A673 (cell line): ENCODE measurements around the gene SH3RF3. TPM values are rescaled to one million over a fixed set of nuclear protein-coding genes. Genes with fewer than 3 reads are reported as not detected.

ENCODE experiments used
- BruUV-seq: library from RNA; stranded (reverse); fragments of 400-500 nt; replicated peaks from 2 replicates; lab custom pipeline; 2021; lab: Mats Ljungman, UMichigan
- CTCF ChIA-PET: fragments of 300-600 bp; sonication (Branson Sonifier 250); formaldehyde crosslinking; loops from one replicate; lab custom pipeline; 2022; ENCODE audit warnings: antibody characterized with exemption; lab: Charles Lee
- POLR2A ChIA-PET: fragments of 300-600 bp; sonication (Branson Sonifier 250); formaldehyde crosslinking; loops from one replicate; lab custom pipeline; 2022; ENCODE audit warnings: antibody characterized with exemption; ENCODE audit not compliant: low non-redundant PET; lab: Charles Lee
- DNase-seq: peaks from one replicate; pipeline ENCODE4 v3.0.0-alpha.2; 2015; ENCODE audit warnings: low spot score
- H3K27ac ChIP-seq: fragments of 200-600 bp; sonication (generic); 2 replicates; pipeline ENCODE4 v1.5.1; 2016; ENCODE audit warnings: mixed run types, low read depth, mild to moderate bottlenecking, mixed read lengths, antibody characterized with exemption, low read length; ENCODE audit not compliant: poor library complexity, severe bottlenecking
- H3K27me3 ChIP-seq: fragments of 200-600 bp; sonication (generic); replicated peaks from 2 replicates; pipeline ENCODE4 v1.6.1; 2017; ENCODE audit warnings: mixed run types, low read depth, mild to moderate bottlenecking, mixed read lengths, antibody characterized with exemption, low read length; ENCODE audit not compliant: insufficient read depth, poor library complexity
- H3K36me3 ChIP-seq: fragments of 200-600 bp; sonication (generic); 2 replicates; pipeline ENCODE4 v1.6.1; 2016; ENCODE audit warnings: mixed run types, mild to moderate bottlenecking, mixed read lengths, antibody characterized with exemption, low read length; ENCODE audit not compliant: insufficient read depth, poor library complexity, severe bottlenecking
- H3K4me1 ChIP-seq: fragments of 200-600 bp; sonication (generic); 2 replicates; pipeline ENCODE4 v1.6.1; 2017; ENCODE audit warnings: mixed run types, mild to moderate bottlenecking, mixed read lengths, antibody characterized with exemption, low read length; ENCODE audit not compliant: insufficient read depth, poor library complexity, severe bottlenecking
- H3K4me3 ChIP-seq: fragments of 200-600 bp; sonication (generic); 2 replicates; pipeline ENCODE4 v1.5.1; 2016; ENCODE audit warnings: low read depth, mixed run types, mild to moderate bottlenecking, mixed read lengths, low read length; ENCODE audit not compliant: poor library complexity, severe bottlenecking
- H3K9me3 ChIP-seq: fragments of 200-600 bp; sonication (generic); 2 replicates; pipeline ENCODE4 v1.6.1; 2016; ENCODE audit warnings: mixed run types, low read depth, mild to moderate bottlenecking, mixed read lengths, antibody characterized with exemption, low read length; ENCODE audit not compliant: poor library complexity, severe bottlenecking
- EZH2 ChIP-seq: fragments of 200-600 bp; sonication (generic); IDR thresholded peaks from 2 replicates; pipeline ENCODE4 v1.6.1; 2017; ENCODE audit warnings: borderline replicate concordance, low read depth, mild to moderate bottlenecking, mixed read lengths, antibody characterized with exemption, low read length; ENCODE audit not compliant: poor library complexity, severe bottlenecking
- intact Hi-C: fragments of 100-400 bp; cut with micrococcal nuclease; formaldehyde crosslinking; loops from one replicate; pipeline ENCODE4 v1.10.0; 2022; ENCODE audit not compliant: unreplicated experiment
- total RNA-seq: library from RNA; stranded (reverse); gene quantifications from 2 replicates; pipeline ENCODE4 v1.2.3, GENCODE V29; 2021
- TF ChIP-seq, protein P1 (sequence below): fragments of 300-800, 200-600 bp; sonication (generic); conservative IDR thresholded peaks from 2 replicates; pipeline ENCODE4 v1.5.1; 2017; ENCODE audit warnings: low read depth, mild to moderate bottlenecking, antibody characterized with exemption, low read length, moderate library complexity, mixed read lengths

The SH3RF3 gene
- total RNA-seq, 1 experiment from 2014 or later, result 0.15 TPM

DNA sequence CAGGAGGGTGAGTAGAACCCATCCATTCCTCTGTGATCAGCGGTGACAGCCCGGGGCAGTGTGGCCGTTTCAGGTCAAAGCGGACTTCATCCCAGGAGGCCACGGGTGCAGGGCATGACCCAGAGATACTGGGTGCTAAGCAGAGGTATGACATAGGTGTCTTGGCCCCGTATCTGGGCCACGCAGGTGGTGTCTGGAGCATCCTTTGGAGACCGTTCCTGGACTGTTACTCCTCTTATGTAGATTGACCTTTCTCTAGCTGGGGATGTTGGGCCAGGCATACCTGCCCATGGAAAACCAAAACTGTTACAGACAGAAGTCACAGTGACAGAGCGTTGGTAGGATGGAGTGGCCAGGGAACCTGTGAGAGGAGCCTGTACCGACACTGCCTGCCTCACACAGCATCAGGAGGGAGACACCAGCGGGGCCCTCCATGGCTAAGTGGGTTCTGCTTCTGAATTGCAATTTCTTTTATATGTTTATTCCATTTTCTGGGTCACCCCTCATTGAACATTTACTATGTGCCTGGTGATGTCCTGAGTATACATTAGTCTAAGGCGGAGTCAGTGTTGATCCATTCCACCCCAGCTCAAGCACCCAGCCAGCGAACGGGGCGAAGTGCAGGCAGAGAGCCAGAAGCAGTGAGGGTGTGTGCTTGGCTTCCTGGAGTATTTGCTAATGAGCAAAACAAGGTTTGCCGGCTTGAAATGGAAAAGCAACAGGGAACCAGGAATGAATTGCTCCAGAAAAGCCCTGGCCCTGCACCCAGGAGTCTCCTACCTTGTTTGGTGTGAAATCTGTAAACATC is 141.7 kb downstream of the SH3RF3 start:
- Histone ChIP-seq H3K36me3 (no peaks in the 10 kb centered on the region), H3K4me1 (no peaks in the 10 kb centered on the region), H3K9me3 (no peaks in the 10 kb centered on the region), H3K27ac (no peak overlapping the region), H3K4me3 (no peak overlapping the region), H3K27me3 (no peaks in the 10 kb centered on the region)
- DNase-seq, result no peak
- no TSS peak for BruUV-seq
- TF ChIP-seq EZH2, result no peak
- TF ChIP-seq, protein P1, sequence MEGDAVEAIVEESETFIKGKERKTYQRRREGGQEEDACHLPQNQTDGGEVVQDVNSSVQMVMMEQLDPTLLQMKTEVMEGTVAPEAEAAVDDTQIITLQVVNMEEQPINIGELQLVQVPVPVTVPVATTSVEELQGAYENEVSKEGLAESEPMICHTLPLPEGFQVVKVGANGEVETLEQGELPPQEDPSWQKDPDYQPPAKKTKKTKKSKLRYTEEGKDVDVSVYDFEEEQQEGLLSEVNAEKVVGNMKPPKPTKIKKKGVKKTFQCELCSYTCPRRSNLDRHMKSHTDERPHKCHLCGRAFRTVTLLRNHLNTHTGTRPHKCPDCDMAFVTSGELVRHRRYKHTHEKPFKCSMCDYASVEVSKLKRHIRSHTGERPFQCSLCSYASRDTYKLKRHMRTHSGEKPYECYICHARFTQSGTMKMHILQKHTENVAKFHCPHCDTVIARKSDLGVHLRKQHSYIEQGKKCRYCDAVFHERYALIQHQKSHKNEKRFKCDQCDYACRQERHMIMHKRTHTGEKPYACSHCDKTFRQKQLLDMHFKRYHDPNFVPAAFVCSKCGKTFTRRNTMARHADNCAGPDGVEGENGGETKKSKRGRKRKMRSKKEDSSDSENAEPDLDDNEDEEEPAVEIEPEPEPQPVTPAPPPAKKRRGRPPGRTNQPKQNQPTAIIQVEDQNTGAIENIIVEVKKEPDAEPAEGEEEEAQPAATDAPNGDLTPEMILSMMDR, result no peak
- POLR2A ChIA-PET, result no interaction called here
- intact Hi-C loops, result no loop called here
- CTCF ChIA-PET, result no interaction called here

DNA sequence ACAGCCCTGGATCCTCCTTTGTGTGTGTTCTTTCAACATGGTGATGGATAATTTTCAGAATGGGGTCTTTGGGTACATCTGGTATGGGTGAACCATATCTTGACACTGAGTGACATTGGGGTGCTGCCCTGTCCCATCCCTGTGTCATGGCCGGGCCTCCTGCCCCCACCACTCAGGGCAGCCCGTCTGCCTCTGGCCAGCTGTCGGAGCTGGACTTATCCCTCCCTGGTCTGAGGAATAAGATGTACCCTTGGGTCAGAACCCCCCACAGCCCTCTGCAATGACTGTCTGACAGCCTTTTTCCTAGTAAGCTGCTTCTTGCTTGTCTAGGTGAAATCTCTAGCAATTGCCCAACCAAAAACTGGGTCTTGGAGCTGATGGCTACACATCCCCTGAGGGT is 142.9 kb downstream of the SH3RF3 start:
- TF ChIP-seq EZH2, result no peak
- TF ChIP-seq, protein P1, result no peak
- no peak for DNase-seq
- no peak overlapping the region for H3K27ac ChIP-seq
- POLR2A ChIA-PET, result no interaction called here
- CTCF ChIA-PET, result no interaction called here
- intact Hi-C loops, result no loop called here
- no TSS peak for BruUV-seq
- no peaks in the 10 kb centered on the region for H3K9me3 ChIP-seq
- H3K36me3 ChIP-seq, result no peaks in the 10 kb centered on the region
- H3K27me3 ChIP-seq, result no peaks in the 10 kb centered on the region
- H3K4me3 ChIP-seq, result no peak overlapping the region
- H3K4me1 ChIP-seq, result no peaks in the 10 kb centered on the region

DNA sequence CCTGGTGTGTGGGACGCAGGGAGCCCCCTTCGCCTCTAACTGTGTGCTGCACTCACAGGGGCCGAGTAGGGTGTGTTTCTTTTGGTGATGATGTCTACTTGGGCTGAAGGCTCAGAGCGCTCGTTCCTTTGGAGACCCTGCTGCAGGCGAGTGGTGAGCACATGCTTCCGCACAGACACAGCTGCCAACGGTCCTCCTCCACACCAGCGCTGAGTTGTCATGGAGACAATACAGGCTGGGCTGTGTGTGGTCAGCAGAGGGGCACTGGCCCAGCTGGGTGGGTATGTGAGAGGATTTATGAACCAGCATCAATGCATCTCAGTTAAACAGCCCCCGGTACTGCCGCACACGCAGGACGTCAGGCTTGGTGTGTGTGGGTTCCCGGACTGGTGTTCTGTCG is 143.5 kb downstream of the SH3RF3 start:
- Histone ChIP-seq H3K27me3 (no peaks in the 10 kb centered on the region), H3K9me3 (no peaks in the 10 kb centered on the region), H3K27ac (no peak overlapping the region), H3K4me3 (no peak overlapping the region), H3K4me1 (no peaks in the 10 kb centered on the region), H3K36me3 (no peaks in the 10 kb centered on the region)
- no peak for DNase-seq
- ChIA-PET POLR2A (no interaction called here), CTCF (no interaction called here)
- TF ChIP-seq, protein P1, result no peak
- no peak for TF ChIP-seq EZH2
- no TSS peak for BruUV-seq
- intact Hi-C loops, result no loop called here
